ENCODE measurements around the gene AQP7. TPM values are rescaled to one million over a fixed set of nuclear protein-coding genes. Genes with fewer than 3 reads are reported as not detected.

Gene AQP7
- total RNA-seq, 4 donors from 2014 or later, result 128 to 466 (median 169) TPM

DNA sequence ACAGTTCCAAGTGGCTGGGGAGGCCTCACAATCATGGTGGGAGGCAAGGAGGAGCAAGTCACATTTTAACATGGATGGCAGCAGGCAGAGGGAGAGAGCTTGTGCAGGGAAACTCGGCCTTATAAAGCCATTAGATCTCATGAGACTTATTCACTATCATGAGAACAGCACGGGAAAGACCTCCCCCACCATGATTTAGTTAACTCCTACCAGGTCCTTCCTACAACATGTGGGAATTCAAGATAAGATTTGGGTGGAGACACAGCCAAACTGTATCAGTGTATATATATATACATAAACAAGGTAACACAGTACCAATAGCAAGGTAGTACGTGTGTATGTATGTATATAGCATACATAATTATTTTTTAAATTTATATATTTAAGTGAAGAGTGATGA, 61.2 kb downstream of the AQP7 start:
- no peak for ATAC-seq (ENCODE audit: low FRiP score)

DNA sequence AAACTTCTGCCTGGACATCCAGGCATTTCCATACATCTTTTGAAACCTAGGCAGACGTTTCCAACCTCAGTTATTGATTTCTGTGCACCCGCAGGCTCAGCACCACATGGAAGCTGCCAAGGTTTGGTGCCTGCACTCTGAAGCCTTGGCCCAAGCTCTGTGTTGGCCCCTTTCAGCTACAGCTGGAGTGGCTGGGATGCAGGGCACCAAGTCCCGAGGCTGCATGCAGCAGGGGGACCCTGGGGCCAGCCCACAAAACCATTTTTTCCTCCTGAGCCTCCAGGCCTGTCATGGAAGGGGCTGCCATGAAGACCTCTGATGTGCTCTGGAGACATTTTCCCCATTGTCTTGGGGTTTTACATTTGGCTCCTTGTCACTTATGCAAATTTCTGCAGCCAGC, 62.2 kb downstream of the AQP7 start:
- DNase-seq (ENCODE audit: low spot score), result no peak
- ATAC-seq (ENCODE audit: low FRiP score), result no peak
- no peak for TF ChIP-seq CTCF (IDR thresholded peaks at IDR 0.05)

More for the DNA sequence above, 61.2 kb downstream of the AQP7 start:
- TF ChIP-seq CTCF (IDR thresholded peaks at IDR 0.05), result no peak
- DNase-seq (ENCODE audit: low spot score), result no peak

Small RNAs within 50 kb of the gene (small RNA-seq; reads per million reads assigned to genes)
- not detected for gene AL356218.2
- gene RF00019, result not detected

Other genes with a start within 250 kb of the AQP7 start
- gene B4GALT1, start 235.2 kb downstream of the AQP7 start, total RNA-seq, result 100 to 1,000 TPM in 1 of 4 donors, 10 to 100 TPM in 3; 52.5 to 113 (median 72.1) TPM
- not detected for gene SPINK4, start 162.4 kb downstream of the AQP7 start, total RNA-seq
- 10 to 100 TPM; 52.5 to 93.7 (median 66.2) TPM for gene BAG1, start 137.9 kb downstream of the AQP7 start, total RNA-seq
- 10 to 100 TPM; 39.5 to 60.4 (median 56.0) TPM for gene CHMP5, start 137.5 kb downstream of the AQP7 start, total RNA-seq
- gene NFX1, start 112.1 kb downstream of the AQP7 start, total RNA-seq, result 10 to 100 TPM; 31.4 to 37.4 (median 34.9) TPM
- 100 to 1,000 TPM in 1 of 4 donors, 10 to 100 TPM in 2, 1 to 10 TPM in 1; 9.9 to 139 (median 46.3) TPM for gene AQP3, start 45.0 kb upstream of the AQP7 start, total RNA-seq
- gene NOL6, start 71.4 kb upstream of the AQP7 start, total RNA-seq, result 10 to 100 TPM; 19.1 to 76.7 (median 21.4) TPM
- not detected for gene ANKRD18B, start 121.7 kb upstream of the AQP7 start, total RNA-seq